Bronchial epithelial cell (primary cell): Measurements from ENCODE around the gene NDUFA6. TPM values are rescaled to one million over a fixed set of nuclear protein-coding genes. Genes with fewer than 3 reads are reported as not detected.

Experiments used
- DNase-seq: peaks from one replicate; pipeline ENCODE4 v3.0.0-alpha.2; 2010; ENCODE audit warnings: low read depth
- FAIRE-seq: peaks from 2 replicates; lab custom pipeline; 2011; peaks lifted over from hg19 to GRCh38; lab: Jason Lieb, UNC
- H3K27me3 ChIP-seq: 2 replicates; pipeline ENCODE4 v1.5.1; 2011; ENCODE audit warnings: low read length; ENCODE audit not compliant: control insufficient read depth, insufficient read depth
- H3K36me3 ChIP-seq: 2 replicates; pipeline ENCODE4 v1.5.1; 2011; ENCODE audit warnings: low read length; ENCODE audit not compliant: control insufficient read depth, insufficient read depth
- H3K4me3 ChIP-seq: 2 replicates; pipeline ENCODE4 v1.5.1; 2011; ENCODE audit warnings: mild to moderate bottlenecking, low read depth, low read length, control low read depth
- CTCF ChIP-seq: IDR thresholded peaks from 2 replicates; pipeline ENCODE4 v1.5.1; 2011; ENCODE audit warnings: mild to moderate bottlenecking, moderate library complexity, low read length, control low read depth, inconsistent platforms; ENCODE audit not compliant: insufficient read depth, severe bottlenecking
- total RNA-seq: library from RNA; depleted of rRNA; stranded (reverse); fragments of >200 nt; gene quantifications from 2 replicates; pipeline ENCODE4 v1.2.1, GENCODE V29; 2014

Gene NDUFA6
- total RNA-seq, 1 donor from 2014 or later: 64.8 TPM

GRCh38 chr22:42062506-42063170 lies 27.9 kb downstream of the NDUFA6 start:
- Histone ChIP-seq H3K36me3 (peaks cover 10% of the 10 kb centered on the region), H3K4me3 (no peak overlapping the region), H3K27me3 (no peaks in the 10 kb centered on the region)
- TF ChIP-seq CTCF: no peak
- no peak for DNase-seq
- FAIRE-seq: no peak

DNA sequence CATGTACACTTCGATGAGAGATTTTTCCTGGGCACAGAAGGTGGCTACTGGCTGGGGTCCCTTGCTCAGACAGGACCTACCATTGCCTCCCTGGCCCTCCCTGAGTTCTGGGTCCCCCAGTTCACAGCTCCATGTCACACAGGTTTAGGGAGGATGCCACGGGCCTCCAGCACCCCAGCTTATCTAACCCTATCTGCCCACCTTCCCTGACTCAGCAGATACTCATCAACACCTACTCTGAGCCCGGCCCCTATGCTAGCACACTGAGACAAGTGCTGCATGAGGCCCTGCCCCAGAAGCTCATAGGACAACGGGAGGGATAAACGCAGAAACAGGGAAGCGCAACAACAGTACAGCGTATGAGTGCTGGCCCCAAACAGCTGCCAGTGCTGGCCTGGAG lies 29.5 kb downstream of the NDUFA6 start:
- TF ChIP-seq CTCF: no peak
- no peak for DNase-seq
- peaks cover 5% of the 10 kb centered on the region for H3K36me3 ChIP-seq

DNA sequence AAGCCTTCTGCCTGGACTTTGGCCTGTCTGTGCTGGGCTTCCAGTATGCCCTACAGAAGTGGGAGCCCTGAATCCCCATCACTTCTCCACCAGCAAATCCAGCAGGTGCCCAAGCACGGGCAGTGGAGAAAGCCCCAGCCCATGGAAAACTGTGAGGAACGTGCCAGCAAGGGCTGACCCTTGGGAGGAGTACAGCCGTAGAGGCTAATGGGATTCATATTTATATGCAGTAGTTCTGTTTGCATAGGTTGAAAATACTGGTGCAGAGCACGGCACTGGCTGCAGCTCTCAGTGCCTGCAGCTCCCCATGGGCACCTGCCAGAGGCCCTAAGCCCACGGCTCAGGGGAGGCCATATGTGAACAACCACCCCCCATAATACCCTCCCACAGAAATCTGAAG lies 30.1 kb downstream of the NDUFA6 start:
- FAIRE-seq (no peak), DNase-seq (no peak)
- H3K36me3 ChIP-seq: peaks cover 3% of the 10 kb centered on the region
- TF ChIP-seq CTCF: no peak
- no peaks in the 10 kb centered on the region for H3K27me3 ChIP-seq
- no peak overlapping the region for H3K4me3 ChIP-seq

More for the DNA sequence above, 29.5 kb downstream of the NDUFA6 start:
- no peak for FAIRE-seq
- Histone ChIP-seq H3K4me3 (no peak overlapping the region), H3K27me3 (no peaks in the 10 kb centered on the region)

- Histone ChIP-seq H3K4me3 (no peak overlapping the region), H3K27me3 (no peaks in the 10 kb centered on the region), H3K36me3 (peaks cover 3% of the 10 kb centered on the region)
- FAIRE-seq (no peak), DNase-seq (no peak)
- no peak for TF ChIP-seq CTCF
Measured at GRCh38 chr22:42056757-42057511, 33.6 kb downstream of the NDUFA6 start.

DNA sequence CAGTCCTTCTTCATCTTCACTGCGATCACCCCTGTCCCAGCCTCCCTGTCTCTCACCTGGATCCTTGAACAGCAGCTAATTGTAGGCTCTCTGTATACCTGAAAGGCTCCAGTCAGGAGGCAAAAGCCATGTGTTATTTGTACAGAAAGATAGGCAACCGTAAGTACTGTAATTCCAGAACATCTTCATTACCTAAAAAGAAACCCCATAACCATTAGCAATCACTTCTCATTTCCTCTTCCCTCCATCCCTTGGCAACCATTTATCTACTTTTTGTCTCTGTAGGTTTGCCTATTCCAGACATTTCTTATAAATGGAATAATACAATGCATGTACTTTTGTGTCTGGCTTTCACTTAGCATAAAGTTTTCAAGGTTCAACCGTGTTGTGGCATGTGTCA lies 37.8 kb downstream of the NDUFA6 start:
- FAIRE-seq: no peak
- H3K36me3 ChIP-seq: no peaks in the 10 kb centered on the region
- no peak for DNase-seq
- TF ChIP-seq CTCF: no peak
- H3K27me3 ChIP-seq: no peaks in the 10 kb centered on the region
- no peak overlapping the region for H3K4me3 ChIP-seq
